Measurements from ENCODE around the gene GRK5.
A peak's percentile ranks its signal among the peaks of the same experiment; 100 is the strongest.

The GRK5 gene

DNA sequence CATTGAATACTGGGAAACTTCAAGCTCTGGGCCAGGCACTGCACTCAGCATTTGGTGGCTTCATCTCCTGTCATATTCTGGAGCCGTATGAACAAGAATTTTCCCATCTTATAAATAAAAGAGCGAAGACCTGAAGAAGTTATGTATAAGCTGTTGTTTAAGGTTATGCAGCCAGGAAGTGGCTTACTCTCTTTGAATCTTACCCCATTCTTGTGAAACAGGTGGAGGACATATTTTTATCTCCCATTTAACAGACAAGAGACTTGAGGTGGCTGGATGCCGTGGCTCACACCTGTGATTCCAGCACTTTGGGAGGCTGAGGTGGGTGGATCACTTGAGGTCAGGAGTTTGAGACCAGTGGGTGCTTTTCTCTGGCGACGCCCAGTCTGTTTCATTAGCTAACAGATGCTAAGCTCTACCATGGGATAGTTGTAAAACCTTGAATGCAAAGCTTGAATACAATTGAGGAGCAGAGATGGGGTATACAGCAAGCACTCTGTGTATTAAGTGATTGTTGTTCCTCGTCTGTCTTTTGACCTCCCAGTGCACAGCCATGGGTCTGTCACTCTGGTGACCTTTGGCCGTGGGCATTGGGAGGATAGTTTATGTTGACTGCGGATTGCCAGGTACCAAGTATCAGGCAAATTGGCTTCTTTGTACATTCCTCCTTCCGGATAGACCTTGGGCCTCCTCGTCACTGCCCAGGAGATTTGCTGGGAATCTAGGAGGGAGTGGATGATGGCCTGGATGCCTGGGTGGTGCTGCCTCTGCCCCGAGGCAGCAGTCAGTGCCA lies 85.8 kb downstream of the GRK5 start:
- TF ChIP-seq POLR2A (IDR thresholded peaks at IDR 0.05; ENCODE audit: low read depth, low read length) (no peak), TAF1 (IDR thresholded peaks at IDR 0.05; ENCODE audit: borderline replicate concordance, low read depth, low read length) (no peak), POLR2AphosphoS5 (IDR thresholded peaks at IDR 0.05; ENCODE audit: low read depth, low read length) (no peak)
- no peak for FAIRE-seq
- DNase-seq (ENCODE audit: insufficient read length), result no peak

DNA sequence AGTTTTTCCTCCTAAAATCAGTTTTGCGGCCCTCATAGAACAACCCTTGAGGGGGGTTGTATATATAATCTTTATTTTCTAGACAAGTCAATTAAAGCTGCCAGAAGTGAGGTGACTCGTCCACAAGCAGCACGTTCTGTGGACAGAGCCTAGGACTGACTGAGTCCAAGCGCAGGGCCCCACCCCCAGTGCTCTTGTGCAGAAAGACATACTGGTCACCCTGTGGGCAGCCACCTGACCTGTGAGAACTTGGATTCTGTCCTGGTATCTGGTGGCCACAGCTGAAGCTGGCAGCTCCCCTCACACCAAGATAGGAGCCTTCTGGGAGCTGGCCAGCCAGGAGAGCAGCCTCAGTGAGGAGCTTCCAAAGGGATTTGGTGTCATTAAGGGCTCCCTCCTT lies 89.3 kb downstream of the GRK5 start:
- no peak for TF ChIP-seq TAF1 (IDR thresholded peaks at IDR 0.05; ENCODE audit: borderline replicate concordance, low read depth, low read length)
- TF ChIP-seq POLR2A (IDR thresholded peaks at IDR 0.05; ENCODE audit: low read depth, low read length), result no peak
- no peak for TF ChIP-seq POLR2AphosphoS5 (IDR thresholded peaks at IDR 0.05; ENCODE audit: low read depth, low read length)
- FAIRE-seq (no peak), DNase-seq (ENCODE audit: insufficient read length) (no peak)

DNA sequence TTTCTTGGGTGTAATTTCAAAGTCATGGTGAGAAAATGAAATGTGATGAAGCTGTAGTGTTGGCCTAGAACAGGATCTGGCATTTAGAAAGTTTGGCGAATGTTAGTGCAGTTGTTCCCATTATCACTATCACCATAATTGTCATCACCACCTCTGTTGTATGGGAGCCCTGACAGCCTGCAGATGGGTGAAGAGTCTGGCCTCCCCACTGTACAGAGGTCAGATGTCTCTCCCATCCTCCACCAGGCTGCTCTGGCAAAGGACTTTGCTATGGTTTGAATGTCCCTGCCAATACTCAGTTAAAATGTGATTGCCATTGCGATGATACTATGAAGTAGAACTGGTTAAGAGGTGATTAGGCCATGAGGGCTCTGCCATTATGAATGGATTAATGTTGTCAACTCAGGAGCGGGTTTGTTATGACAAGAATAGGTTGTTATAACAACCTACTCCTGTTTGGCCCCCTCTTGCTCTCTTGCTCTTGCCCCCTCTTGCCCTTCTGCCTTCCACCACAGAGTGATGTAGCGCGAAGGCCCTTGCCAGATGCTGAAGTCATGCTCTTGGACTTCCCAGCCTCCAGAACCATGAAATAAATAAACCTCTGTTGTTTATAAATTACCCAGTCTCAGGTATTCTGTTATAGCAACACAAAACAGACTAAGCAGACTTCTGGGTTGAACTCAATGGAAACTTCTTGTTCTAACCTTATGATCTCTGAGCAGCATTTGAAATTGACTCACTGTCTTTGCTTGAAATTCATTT lies 90.0 kb downstream of the GRK5 start:
- FAIRE-seq (no peak), DNase-seq (ENCODE audit: insufficient read length) (no peak)
- no peak for TF ChIP-seq TAF1 (IDR thresholded peaks at IDR 0.05; ENCODE audit: borderline replicate concordance, low read depth, low read length)
- no peak for TF ChIP-seq POLR2A (IDR thresholded peaks at IDR 0.05; ENCODE audit: low read depth, low read length)
- no peak for TF ChIP-seq POLR2AphosphoS5 (IDR thresholded peaks at IDR 0.05; ENCODE audit: low read depth, low read length)

DNA sequence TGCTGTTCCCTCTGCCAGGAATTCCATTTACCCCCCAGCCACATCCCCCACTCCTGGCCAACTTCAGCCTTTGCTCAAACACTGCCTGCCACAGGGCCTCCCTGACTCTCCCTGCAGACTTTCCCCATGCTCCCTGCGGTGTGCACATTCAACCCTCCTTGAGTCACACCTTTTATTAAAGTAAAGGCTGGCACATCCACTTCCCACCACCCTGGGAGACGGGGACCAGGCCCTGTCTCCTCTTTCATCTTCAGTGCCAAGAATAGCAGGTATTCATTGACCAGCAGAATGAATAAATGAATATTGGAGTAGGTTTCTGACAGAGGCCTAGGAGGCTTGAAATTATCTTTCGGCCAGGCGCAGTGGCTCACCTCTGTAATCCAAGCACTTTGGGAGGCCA lies 91.4 kb downstream of the GRK5 start:
- FAIRE-seq (no peak), DNase-seq (ENCODE audit: insufficient read length) (no peak)
- TF ChIP-seq POLR2AphosphoS5 (IDR thresholded peaks at IDR 0.05; ENCODE audit: low read depth, low read length) (no peak), POLR2A (IDR thresholded peaks at IDR 0.05; ENCODE audit: low read depth, low read length) (no peak), TAF1 (IDR thresholded peaks at IDR 0.05; ENCODE audit: borderline replicate concordance, low read depth, low read length) (no peak)

DNA sequence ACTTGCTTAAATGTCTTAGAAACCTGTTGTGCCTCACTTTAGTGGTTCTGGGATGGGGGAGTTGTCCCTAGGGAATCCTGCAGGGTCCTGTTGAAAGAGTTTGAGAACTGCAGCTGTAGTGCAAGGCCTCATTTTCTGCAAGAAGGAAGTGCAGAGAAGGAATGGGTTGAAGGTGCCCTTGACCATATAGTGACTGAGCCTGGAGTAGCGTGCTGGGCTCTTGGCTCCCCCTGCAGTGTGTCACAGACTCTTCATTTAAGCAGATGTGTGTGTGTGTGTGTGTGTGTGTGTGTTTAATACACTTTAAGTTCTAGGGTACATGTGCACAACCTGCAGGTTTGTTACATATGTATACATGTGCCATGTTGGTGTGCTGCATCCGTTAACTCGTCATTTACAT lies 92.2 kb downstream of the GRK5 start:
- no peak for DNase-seq (ENCODE audit: insufficient read length)
- TF ChIP-seq POLR2AphosphoS5 (IDR thresholded peaks at IDR 0.05; ENCODE audit: low read depth, low read length) (no peak), POLR2A (IDR thresholded peaks at IDR 0.05; ENCODE audit: low read depth, low read length) (no peak), TAF1 (IDR thresholded peaks at IDR 0.05; ENCODE audit: borderline replicate concordance, low read depth, low read length) (no peak)
- FAIRE-seq, result no peak

DNA sequence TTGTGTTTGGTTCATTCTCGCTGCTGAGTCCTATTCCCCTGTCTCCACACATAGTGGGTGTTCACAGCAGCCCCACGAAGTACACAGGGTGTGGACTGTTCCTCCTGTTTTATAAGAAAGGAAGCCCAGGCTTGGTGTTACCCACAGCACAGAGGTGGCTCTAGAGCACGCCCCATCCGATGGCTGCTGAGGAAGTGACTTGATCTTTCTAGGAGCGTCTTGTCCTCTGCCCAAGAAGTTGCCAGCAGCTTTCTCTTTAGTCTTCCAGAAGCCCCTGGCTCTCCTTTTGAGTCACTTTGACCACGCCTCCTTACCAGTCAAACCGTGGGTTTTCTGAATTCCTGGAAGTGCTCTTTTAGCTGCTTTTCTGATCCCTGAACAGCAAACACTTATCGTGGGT lies 94.0 kb downstream of the GRK5 start:
- no peak for FAIRE-seq
- TF ChIP-seq TAF1 (IDR thresholded peaks at IDR 0.05; ENCODE audit: borderline replicate concordance, low read depth, low read length), result no peak
- TF ChIP-seq POLR2AphosphoS5 (IDR thresholded peaks at IDR 0.05; ENCODE audit: low read depth, low read length), result no peak
- no peak for TF ChIP-seq POLR2A (IDR thresholded peaks at IDR 0.05; ENCODE audit: low read depth, low read length)
- no peak for DNase-seq (ENCODE audit: insufficient read length)

DNA sequence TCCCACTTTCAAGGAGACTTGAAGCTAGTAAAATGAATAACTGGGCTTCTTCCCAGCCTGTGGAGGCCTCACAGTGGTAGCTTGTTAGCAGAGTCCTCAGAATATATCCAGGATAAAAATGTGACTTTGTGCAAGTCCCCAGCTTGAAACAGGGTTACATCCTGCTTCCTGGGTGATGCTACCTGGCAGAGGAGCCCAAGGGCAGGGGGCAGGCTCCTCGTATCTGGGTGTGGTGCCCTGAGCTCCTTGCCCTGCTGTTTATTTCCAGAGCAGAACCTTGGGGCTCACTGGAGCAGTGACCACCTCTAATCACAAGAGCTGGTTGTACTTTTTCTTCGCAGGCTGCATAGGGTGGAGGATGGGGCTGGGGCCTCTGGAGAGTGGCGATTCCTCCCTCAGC lies 94.8 kb downstream of the GRK5 start:
- no peak for DNase-seq (ENCODE audit: insufficient read length)
- no peak for FAIRE-seq
- no peak for TF ChIP-seq POLR2AphosphoS5 (IDR thresholded peaks at IDR 0.05; ENCODE audit: low read depth, low read length)

DNA sequence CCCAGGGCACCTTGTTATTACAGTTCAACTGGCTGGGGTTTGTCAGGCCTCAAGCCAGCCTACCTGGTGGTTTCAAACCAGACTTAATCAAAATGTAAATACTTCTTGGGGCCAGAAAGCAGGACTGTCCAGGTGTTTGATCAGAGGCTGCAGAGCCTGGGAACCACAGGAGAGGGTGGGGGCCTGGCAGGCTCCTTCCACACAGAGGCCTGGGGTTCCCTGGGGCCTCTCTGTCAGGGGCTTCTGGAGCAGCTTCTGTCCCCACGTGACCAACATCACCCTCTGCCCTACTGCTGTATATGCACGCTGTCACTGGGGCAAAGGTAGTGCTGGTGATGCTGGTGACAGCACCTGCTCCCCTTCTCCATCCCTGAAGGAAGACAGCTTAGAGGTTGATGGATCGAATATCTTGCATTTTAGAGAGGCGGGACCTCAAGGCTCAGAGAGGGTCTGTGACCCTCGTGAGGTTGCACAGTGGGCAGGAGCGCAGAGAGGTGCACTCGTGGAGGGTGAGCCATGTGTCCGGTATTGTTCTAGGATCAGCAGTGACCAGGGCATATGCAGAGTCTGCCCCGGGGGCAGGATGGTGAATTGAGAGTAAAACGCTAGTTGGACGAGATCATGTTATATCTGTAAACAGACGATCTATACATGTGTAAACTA lies 95.4 kb downstream of the GRK5 start:
- FAIRE-seq (no peak), DNase-seq (ENCODE audit: insufficient read length) (no peak)
- TF ChIP-seq POLR2AphosphoS5 (IDR thresholded peaks at IDR 0.05; ENCODE audit: low read depth, low read length) (no peak), POLR2A (IDR thresholded peaks at IDR 0.05; ENCODE audit: low read depth, low read length) (no peak), TAF1 (IDR thresholded peaks at IDR 0.05; ENCODE audit: borderline replicate concordance, low read depth, low read length) (no peak)

DNA sequence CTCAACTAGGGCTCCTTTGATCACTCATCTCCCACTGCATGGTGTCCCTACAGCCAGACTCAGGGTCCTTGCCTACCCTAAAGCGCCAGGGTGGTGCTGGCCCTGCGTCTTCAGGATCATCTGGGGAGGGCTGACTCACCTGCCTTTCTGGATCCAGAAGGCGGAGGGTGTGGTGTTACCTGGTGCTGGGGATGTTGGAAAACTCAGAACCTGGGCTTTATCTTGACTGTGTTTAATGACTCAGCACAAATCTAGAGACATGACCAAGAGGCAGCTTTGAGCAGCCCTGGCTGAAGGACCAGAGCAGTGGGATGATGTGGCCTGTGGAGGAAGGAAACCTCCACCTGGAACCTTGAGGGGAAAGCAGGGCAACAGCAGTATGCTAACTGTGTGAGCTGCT lies 96.5 kb downstream of the GRK5 start:
- TF ChIP-seq TAF1 (IDR thresholded peaks at IDR 0.05; ENCODE audit: borderline replicate concordance, low read depth, low read length) (no peak), POLR2A (IDR thresholded peaks at IDR 0.05; ENCODE audit: low read depth, low read length) (no peak), POLR2AphosphoS5 (IDR thresholded peaks at IDR 0.05; ENCODE audit: low read depth, low read length) (no peak)
- FAIRE-seq (no peak), DNase-seq (ENCODE audit: insufficient read length) (no peak)

DNA sequence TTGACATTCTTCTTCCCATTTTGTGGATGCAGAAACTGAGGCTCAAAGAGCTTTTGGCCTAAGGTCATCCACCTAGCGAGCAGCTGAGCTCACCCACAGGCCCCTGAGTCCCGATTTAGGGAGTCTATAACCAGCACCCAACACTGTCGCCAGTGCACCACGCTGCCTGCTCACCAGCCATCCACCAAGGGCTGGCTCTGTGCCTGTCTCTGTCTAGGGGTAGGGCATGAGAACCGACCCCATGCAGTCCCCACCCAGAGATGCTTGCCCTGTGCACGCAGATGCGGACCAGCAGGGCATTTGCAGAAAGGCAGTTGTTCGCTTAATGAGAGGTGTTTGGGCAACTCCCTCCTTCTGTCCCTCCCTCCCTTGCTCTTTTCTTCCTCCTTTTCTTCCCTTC lies 97.2 kb downstream of the GRK5 start:
- no peak for DNase-seq (ENCODE audit: insufficient read length)
- peak; percentile 67 for FAIRE-seq

DNA sequence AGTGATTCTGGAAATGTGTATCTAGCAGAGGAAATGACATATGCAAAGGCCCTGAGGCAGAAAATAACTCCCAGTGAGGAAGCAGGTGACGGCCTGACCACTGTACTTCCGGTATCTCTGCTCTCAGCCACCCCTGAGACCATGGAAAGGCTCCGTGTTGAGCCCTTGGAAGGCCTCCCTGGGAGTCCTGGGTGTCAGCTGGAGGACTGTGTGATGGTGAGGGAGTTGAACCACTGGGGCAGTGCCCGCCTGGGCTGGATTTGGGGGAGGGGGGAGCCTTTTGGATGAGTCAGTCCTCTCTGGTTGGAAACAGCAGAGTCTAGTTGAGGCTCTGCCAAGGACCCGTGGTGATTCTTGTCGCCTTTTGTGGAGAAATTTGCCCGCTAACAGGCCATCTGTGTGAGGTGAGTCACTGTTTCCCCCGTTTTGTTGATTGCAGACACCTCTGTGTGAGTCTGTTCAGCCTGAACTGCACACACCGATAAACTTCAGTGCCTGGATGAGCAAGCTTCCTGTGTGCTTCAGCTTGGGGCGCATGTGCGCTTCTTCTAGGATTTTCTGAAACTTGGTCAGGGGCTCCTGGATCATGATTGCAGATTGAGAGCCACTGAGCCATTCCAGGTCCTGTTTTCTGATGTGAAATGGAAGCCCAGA lies 98.6 kb downstream of the GRK5 start:
- FAIRE-seq (peak; percentile 96), DNase-seq (ENCODE audit: insufficient read length) (peak; percentile 58)
- TF ChIP-seq POLR2AphosphoS5 (IDR thresholded peaks at IDR 0.05; ENCODE audit: low read depth, low read length) (peak; percentile 84), TAF1 (IDR thresholded peaks at IDR 0.05; ENCODE audit: borderline replicate concordance, low read depth, low read length) (peak; percentile 68), POLR2A (IDR thresholded peaks at IDR 0.05; ENCODE audit: low read depth, low read length) (peak; percentile 71)

More for the DNA sequence above, 97.2 kb downstream of the GRK5 start:
- TF ChIP-seq POLR2A (IDR thresholded peaks at IDR 0.05; ENCODE audit: low read depth, low read length) (no peak), POLR2AphosphoS5 (IDR thresholded peaks at IDR 0.05; ENCODE audit: low read depth, low read length) (no peak), TAF1 (IDR thresholded peaks at IDR 0.05; ENCODE audit: borderline replicate concordance, low read depth, low read length) (no peak)

All from GM12892 (cell line).